OCI-LY7 (cell line): ENCODE measurements around the gene LYRM1.

Experiments used
- CTCF ChIP-seq: fragments of 200-600 bp; sonication (generic); conservative IDR thresholded peaks from 2 replicates; pipeline ENCODE4 v1.5.1; 2014; ENCODE audit warnings: mild to moderate bottlenecking, antibody characterized with exemption, low read length, moderate library complexity, mixed read lengths
- EZH2phosphoT487 ChIP-seq: fragments of 200-600 bp; sonication (generic); IDR thresholded peaks from 2 replicates; pipeline ENCODE4 v1.6.1; 2018; ENCODE audit warnings: low read depth, borderline replicate concordance, mild to moderate bottlenecking, mixed run types, antibody characterized with exemption, low read length, moderate library complexity, mixed read lengths

- TF ChIP-seq CTCF (no peak), EZH2phosphoT487 (no peak)
Measured at GRCh38 chr16:20954574-20954973, 54.0 kb downstream of the LYRM1 start.
